GM18951 (cell line): ENCODE measurements around the gene PPP2R3B.
"Not testable (repeated sequence)": the region's sequence is repeated elsewhere in the genome, so short reads cannot be mapped to it uniquely, and the experiment has no call there.

Experiments
- POLR2A ChIP-seq: IDR thresholded peaks from 4 replicates; pipeline ENCODE4 v1.6.1; 2011; ENCODE audit warnings: mild to moderate bottlenecking; ENCODE audit not compliant: insufficient read length, insufficient read depth; ENCODE audit errors: extremely low read depth
- in situ Hi-C: fragments of 300-500 bp; cut with MboI; formaldehyde crosslinking; loops from one replicate; pipeline ENCODE4 v1.12.0; 2022; ENCODE audit warnings: low sequenced_read_pairs, mixed read lengths, inconsistent platforms; ENCODE audit not compliant: unreplicated experiment

Gene PPP2R3B

GRCh38 chrX:338836-339400 lies 47.8 kb downstream of the PPP2R3B start:
- in situ Hi-C loops: no loop called here
- no peak for TF ChIP-seq POLR2A

GRCh38 chrX:338281-338835 lies 48.3 kb downstream of the PPP2R3B start:
- in situ Hi-C loops: no loop called here
- TF ChIP-seq POLR2A: no peak

GRCh38 chrX:337331-337831 lies 49.3 kb downstream of the PPP2R3B start:
- no peak for TF ChIP-seq POLR2A

DNA sequence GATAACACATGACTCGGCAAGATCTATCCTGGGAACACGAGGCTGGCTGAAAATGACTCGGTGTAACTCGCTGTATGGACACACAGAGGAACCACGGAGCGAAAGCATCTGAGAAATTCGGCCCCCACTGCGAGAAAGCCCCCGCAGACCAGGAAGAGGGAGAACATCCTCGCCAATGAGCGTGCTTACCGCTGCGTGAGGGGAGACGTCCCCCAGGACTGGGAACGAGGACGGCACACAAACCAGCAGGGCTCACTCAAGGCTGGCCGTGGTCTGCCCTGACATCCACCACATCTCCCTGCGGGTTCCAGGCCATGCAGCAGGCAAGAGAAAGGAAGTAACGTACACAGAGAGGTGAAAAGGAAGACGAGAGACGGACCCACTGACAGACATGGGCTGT lies 50.5 kb downstream of the PPP2R3B start:
- in situ Hi-C loops: no loop called here
- TF ChIP-seq POLR2A: no peak

More at GRCh38 chrX:337331-337831, 49.3 kb downstream of the PPP2R3B start:
- in situ Hi-C loops: no loop called here

DNA sequence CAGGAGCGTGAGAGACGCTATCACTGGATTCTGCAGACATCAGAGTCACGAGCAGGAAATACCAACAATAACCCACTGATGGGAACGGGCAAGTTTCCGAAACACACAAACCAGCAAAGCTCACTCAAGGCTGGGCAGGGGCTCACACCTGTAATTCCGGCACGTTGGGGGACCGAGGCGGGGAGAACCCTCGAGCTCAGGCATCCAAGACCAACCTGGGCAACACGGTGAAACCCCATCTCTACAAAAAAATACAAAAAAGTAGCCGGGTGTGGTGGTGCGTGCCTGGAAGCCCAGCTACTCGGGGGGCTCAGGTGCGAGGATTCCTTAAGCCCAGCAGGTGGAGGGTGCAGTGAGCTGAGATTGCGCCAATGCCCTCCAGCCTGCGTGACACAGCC lies 51.0 kb downstream of the PPP2R3B start:
- in situ Hi-C loops: no loop called here
- no peak for TF ChIP-seq POLR2A

DNA sequence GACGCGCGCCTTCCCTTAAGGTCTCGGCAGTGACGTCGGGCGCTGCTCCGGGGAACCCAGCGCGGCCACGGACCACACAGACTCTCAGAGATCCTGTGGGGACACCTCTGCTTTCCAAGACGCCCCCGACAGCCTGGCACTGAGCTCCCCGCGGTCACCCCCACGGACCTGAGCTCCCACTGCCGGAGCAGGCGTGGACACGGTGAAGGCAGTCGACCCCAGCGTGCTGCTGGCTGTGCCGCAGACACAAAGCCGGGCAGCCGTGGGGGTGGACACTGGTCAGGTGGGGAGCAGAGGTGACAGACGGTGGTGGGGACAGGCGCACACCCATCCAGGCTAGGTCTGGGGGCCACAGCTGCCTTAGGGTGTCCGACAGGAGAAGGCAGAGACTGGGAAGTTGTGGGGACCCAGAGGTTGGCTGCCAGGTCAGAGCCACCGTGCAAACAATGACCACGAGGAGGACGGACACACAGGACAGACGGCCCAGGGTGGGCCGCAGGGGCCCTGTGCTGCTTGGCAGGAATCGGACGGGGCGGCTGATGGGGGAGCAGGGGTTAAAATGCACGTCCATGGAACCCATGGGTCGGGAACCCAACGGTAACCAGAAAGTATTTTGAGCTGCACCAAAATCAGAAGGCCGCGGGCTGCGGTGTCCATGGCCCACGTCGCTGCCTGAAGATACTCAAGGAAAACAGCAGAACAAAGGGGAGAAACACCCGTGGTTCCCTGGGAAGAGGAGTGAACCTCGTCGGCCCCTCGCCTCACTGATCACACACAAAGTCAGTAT lies 51.5 kb downstream of the PPP2R3B start:
- in situ Hi-C loops: no loop called here
- no peak for TF ChIP-seq POLR2A

- in situ Hi-C loops: no loop called here
- TF ChIP-seq POLR2A: no peak
Observed at GRCh38 chrX:334331-334891, 52.3 kb downstream of the PPP2R3B start.

GRCh38 chrX:333611-334311 lies 52.9 kb downstream of the PPP2R3B start:
- in situ Hi-C loops: no loop called here
- no peak for TF ChIP-seq POLR2A

DNA sequence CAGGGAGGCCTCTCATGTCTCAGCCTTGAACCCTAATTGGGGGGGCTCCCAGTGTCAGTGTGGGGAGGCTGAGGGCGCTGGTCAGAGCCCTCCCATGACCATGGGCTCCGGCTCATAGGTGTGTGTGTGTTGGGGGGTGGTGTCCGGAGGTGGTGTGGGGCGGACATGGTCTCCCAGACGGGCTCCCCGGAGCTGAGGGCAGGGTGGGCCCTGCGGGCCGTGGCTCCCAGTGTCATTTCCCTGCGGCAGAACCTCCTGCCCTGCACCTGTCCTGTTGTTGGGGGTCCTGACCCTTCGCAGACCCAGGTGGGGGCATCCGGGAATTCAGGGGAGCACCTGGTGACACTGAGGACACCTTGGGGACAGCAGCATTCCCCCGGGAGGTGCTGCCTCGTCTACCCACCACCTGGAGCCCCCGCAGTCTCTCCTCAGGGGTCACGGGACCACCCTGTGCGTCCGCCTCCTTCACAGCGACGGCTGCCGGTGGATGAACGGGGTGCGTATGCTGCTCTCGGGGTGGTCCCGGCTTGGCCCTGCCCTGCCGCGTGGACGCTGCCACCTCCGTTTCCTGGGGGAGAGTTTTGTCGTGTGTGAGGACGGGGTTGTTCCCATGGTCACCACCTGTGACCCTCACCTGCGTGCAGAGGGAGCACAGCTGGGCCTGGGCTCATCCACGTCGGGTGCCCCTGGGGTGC lies 53.6 kb downstream of the PPP2R3B start:
- TF ChIP-seq POLR2A: no peak
- in situ Hi-C loops: no loop called here

- TF ChIP-seq POLR2A: no peak
- in situ Hi-C loops: no loop called here
Observed at GRCh38 chrX:332496-332860, 54.2 kb downstream of the PPP2R3B start.

DNA sequence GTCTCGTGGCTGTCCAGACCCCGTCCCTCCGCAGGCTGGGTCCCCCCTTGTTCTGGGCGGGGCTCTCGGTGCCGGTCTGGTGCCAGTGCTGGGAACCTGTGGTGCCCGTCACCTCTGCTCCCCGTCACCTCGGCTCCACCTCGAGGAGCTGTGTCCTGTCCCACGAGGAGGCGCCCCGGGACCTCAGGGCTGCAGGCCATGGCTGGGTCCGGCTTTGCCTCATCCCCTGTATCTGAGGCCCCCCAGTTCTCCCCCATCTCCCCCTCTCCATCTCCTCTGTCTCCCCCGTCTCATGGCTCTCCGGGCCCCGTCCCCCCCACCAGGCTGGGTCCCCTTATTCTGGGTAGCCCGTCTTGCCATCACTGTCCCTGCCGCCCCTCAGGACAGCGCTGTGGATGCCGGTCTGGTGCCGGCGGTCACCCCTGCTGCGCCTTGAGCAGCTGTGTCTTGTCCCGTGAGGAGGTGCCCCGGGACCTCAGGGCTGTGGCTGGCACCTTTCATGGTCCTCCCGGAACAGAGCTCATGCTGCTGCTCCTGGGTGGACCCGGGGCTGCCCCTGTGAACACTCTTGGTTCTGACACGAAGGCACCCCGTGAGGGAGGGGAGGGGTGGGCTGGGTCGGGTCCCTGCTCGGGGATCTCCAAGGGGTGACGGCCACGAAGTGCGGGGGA lies 54.7 kb downstream of the PPP2R3B start:
- no peak for TF ChIP-seq POLR2A
- in situ Hi-C loops: no loop called here

DNA sequence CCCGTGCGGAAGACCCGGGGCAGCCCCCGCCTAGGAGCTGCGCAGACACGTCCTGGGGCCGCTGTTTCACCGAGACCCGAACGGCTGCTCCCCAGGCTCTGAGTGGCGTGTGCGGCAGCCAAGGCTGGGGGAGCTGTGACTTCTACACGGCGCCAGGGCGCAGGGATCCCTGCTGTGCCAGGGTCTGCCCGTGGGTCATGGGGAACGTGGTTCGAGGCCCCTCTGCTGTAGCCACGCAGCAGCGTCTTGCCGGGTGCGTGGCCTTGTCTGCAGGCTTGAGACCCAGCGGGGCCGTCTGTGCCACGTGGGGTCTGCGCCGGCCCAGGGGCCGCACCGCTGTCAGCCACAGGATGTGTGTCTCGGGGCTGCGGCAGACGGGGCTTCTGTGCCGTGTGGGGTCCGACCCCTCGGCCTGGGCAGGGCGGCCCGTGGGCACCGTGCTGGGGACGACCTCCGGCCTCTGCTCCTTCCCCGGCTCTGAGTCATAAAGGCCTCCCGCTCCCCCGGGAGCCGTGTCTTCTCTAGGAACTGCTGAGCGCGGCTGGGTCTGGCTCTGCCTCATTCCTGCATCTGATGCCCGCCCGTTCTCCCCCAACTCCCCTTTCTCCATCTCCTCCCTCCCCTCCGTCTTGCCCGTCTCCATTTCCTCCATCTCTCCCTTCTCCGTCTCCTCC lies 55.4 kb downstream of the PPP2R3B start:
- TF ChIP-seq POLR2A: no peak
- in situ Hi-C loops: no loop called here

- in situ Hi-C loops: no loop called here
- no peak for TF ChIP-seq POLR2A
Observed at GRCh38 chrX:330726-331150, 56.0 kb downstream of the PPP2R3B start.

GRCh38 chrX:330141-330725 lies 56.5 kb downstream of the PPP2R3B start:
- in situ Hi-C loops: not testable (repeated sequence)
